SU-DHL-6 (cell line): Measurements from ENCODE around the gene PDE4D.

Experiments
- H2AFZ ChIP-seq: fragments of 200-600 bp; sonication (generic); 2 replicates; pipeline ENCODE4 v1.6.1; 2014; ENCODE audit warnings: low read depth, mild to moderate bottlenecking, moderate library complexity, mixed read lengths, antibody characterized with exemption, low read length; ENCODE audit not compliant: severe bottlenecking
- H3F3A ChIP-seq: fragments of 200-600 bp; shearing (Covaris generic); 2 replicates; pipeline ENCODE4 v1.6.0; 2016; ENCODE audit warnings: antibody characterized with exemption, mild to moderate bottlenecking; ENCODE audit not compliant: insufficient read depth
- H3K27ac ChIP-seq: fragments of 200-600 bp; sonication (generic); 2 replicates; pipeline ENCODE4 v1.5.1; 2016; ENCODE audit warnings: low read depth, mild to moderate bottlenecking, low read length, moderate library complexity, mixed read lengths
- H3K27me3 ChIP-seq: fragments of 200-600 bp; sonication (generic), shearing (Covaris generic); 2 replicates; pipeline ENCODE4 v1.6.0; 2014; ENCODE audit warnings: mild to moderate bottlenecking, low read length
- H3K36me3 ChIP-seq: fragments of 200-600 bp; sonication (generic); 2 replicates; pipeline ENCODE4 v1.6.1; 2014; ENCODE audit warnings: mild to moderate bottlenecking, low read length, mixed read lengths
- H3K4me2 ChIP-seq: fragments of 300-600, 200-600 bp; shearing (Covaris generic), sonication (generic); 2 replicates; pipeline ENCODE4 v1.6.0; 2014; ENCODE audit warnings: low read length, low read depth, mild to moderate bottlenecking; ENCODE audit not compliant: poor library complexity, severe bottlenecking
- H3K4me3 ChIP-seq: fragments of 200-600 bp; sonication (generic); 2 replicates; pipeline ENCODE4 v1.5.1; 2014; ENCODE audit warnings: antibody characterized with exemption, low read length, mild to moderate bottlenecking, mixed read lengths; ENCODE audit not compliant: insufficient read depth, poor library complexity, severe bottlenecking
- H3K79me2 ChIP-seq: fragments of 200-600 bp; sonication (generic); 2 replicates; pipeline ENCODE4 v1.6.1; 2014; ENCODE audit warnings: mild to moderate bottlenecking, low read length, moderate library complexity; ENCODE audit not compliant: insufficient read depth
- H3K9ac ChIP-seq: fragments of 200-600 bp; sonication (generic); 2 replicates; pipeline ENCODE4 v1.7.0; 2014; ENCODE audit warnings: mild to moderate bottlenecking, low read length
- H3K9me2 ChIP-seq: fragments of 200-600 bp; sonication (generic); replicated peaks from 2 replicates; pipeline ENCODE4 v1.6.1; 2014; ENCODE audit warnings: low read length; ENCODE audit not compliant: insufficient read depth
- H3K9me3 ChIP-seq: fragments of 200-600 bp; sonication (generic); 2 replicates; pipeline ENCODE4 v1.6.1; 2014; ENCODE audit warnings: low read length, mixed read lengths; ENCODE audit not compliant: insufficient read depth
- H4K20me1 ChIP-seq: fragments of 200-600 bp; sonication (generic); 2 replicates; pipeline ENCODE4 v1.6.1; 2014; ENCODE audit warnings: low read depth, mild to moderate bottlenecking, antibody characterized with exemption, low read length, moderate library complexity, mixed read lengths
- EZH2phosphoT487 ChIP-seq: fragments of 200-600 bp; sonication (generic), shearing (Covaris generic); conservative IDR thresholded peaks from 2 replicates; pipeline ENCODE4 v1.6.1; 2018; ENCODE audit warnings: mild to moderate bottlenecking, antibody characterized with exemption, low read length, moderate library complexity, mixed read lengths
- TF ChIP-seq, protein P1 (sequence below): fragments of 200-600 bp; sonication (generic); IDR thresholded peaks from one replicate; pipeline ENCODE4 v1.5.1; 2017; ENCODE audit warnings: antibody characterized with exemption, mild to moderate bottlenecking, low read length, moderate library complexity; ENCODE audit not compliant: insufficient read depth, poor library complexity, severe bottlenecking

Gene PDE4D

DNA sequence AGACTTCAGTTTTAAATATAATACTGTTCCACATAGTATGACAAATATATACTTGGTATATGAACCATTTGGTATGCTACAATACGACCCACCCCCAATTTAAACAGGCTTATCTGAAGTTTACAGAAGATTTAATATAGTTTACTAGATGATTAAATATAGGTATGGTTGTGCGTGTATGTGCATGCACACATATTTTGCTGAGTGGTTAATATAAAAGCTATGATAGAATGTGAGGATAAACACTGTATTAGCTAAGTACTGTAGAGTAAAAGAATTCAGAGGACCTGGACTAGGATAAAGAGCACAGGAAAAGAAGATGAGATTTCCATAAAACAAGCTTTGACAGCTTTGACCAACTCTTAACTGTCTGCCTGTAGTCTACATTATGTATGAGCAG, 356.7 kb downstream of the PDE4D start:
- Histone ChIP-seq H3K4me3 (no peak overlapping the region), H3K9ac (no peak overlapping the region)

DNA sequence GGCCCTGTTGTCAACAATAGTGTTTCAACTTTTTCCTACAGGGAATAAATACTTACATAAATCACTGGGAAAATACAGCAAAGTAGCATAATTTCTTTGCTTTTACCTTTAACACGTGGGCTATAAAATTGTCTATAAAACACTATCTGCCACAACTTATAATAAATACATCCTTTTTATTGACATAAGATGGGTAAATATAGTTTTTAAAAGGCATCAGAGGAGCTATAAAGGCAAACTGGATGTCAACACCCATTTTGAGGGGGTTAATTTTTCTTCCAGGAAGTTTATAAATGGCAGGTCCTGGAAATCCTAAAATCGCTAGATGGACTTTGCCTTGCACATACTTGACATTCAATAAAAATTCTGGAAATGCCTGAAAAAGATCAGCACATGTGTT, 358.0 kb downstream of the PDE4D start:
- Histone ChIP-seq H3K4me2 (no peak overlapping the region), H4K20me1 (no peaks in the 10 kb centered on the region), H3K27me3 (no peaks in the 10 kb centered on the region), H3K9me3 (no peaks in the 10 kb centered on the region), H3K9me2 (no peaks in the 10 kb centered on the region), H3K4me3 (no peak overlapping the region), H3K27ac (no peak overlapping the region), H3K9ac (no peak overlapping the region), H3F3A (no peaks in the 10 kb centered on the region), H2AFZ (no peak overlapping the region), H3K79me2 (no peaks in the 10 kb centered on the region), H3K36me3 (no peaks in the 10 kb centered on the region)
- TF ChIP-seq, protein P1, sequence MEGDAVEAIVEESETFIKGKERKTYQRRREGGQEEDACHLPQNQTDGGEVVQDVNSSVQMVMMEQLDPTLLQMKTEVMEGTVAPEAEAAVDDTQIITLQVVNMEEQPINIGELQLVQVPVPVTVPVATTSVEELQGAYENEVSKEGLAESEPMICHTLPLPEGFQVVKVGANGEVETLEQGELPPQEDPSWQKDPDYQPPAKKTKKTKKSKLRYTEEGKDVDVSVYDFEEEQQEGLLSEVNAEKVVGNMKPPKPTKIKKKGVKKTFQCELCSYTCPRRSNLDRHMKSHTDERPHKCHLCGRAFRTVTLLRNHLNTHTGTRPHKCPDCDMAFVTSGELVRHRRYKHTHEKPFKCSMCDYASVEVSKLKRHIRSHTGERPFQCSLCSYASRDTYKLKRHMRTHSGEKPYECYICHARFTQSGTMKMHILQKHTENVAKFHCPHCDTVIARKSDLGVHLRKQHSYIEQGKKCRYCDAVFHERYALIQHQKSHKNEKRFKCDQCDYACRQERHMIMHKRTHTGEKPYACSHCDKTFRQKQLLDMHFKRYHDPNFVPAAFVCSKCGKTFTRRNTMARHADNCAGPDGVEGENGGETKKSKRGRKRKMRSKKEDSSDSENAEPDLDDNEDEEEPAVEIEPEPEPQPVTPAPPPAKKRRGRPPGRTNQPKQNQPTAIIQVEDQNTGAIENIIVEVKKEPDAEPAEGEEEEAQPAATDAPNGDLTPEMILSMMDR: no peak
- no peak for TF ChIP-seq EZH2phosphoT487

More for the DNA sequence above, 356.7 kb downstream of the PDE4D start:
- no peaks in the 10 kb centered on the region for H3K79me2 ChIP-seq
- no peak for TF ChIP-seq EZH2phosphoT487
- TF ChIP-seq, protein P1: no peak
- H3K27me3 ChIP-seq: no peaks in the 10 kb centered on the region
- H3K27ac ChIP-seq: no peak overlapping the region
- no peak overlapping the region for H3K4me2 ChIP-seq
- no peaks in the 10 kb centered on the region for H3K9me2 ChIP-seq
- no peaks in the 10 kb centered on the region for H3F3A ChIP-seq
- no peaks in the 10 kb centered on the region for H4K20me1 ChIP-seq
- no peak overlapping the region for H2AFZ ChIP-seq
- no peaks in the 10 kb centered on the region for H3K36me3 ChIP-seq
- H3K9me3 ChIP-seq: no peaks in the 10 kb centered on the region

DNA sequence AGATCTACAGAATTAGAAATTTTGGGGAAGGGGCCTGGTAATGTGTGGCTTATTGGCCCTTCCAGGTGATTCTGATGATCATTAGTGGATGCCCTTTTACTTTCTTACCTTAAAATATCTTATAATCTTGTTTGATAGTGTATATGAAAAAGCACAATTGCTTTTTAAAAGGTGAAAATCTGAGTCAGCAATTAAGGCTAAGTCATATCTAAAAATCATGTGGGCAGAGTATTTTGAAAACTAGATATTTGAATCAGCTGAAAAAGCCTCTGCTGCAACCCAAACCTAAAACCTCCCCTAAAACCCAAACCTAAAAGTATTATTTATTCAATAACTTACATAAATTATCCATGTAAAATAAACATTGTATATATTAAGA, 359.8 kb downstream of the PDE4D start:
- H3K4me3 ChIP-seq: no peak overlapping the region
- H3K9me3 ChIP-seq: no peaks in the 10 kb centered on the region
- H2AFZ ChIP-seq: no peak overlapping the region
- no peaks in the 10 kb centered on the region for H3K79me2 ChIP-seq
- no peaks in the 10 kb centered on the region for H3K9me2 ChIP-seq
- no peak for TF ChIP-seq EZH2phosphoT487
- TF ChIP-seq, protein P1: no peak
- H3K27ac ChIP-seq: no peak overlapping the region
- H3K4me2 ChIP-seq: no peak overlapping the region
- no peaks in the 10 kb centered on the region for H3F3A ChIP-seq
- H3K27me3 ChIP-seq: no peaks in the 10 kb centered on the region
- no peaks in the 10 kb centered on the region for H3K36me3 ChIP-seq
- no peaks in the 10 kb centered on the region for H4K20me1 ChIP-seq
- no peak overlapping the region for H3K9ac ChIP-seq
